Kidney (tissue), 14 donors: ENCODE measurements around the gene ULK4. TPM values are rescaled to one million over a fixed set of nuclear protein-coding genes. Genes with fewer than 3 reads are reported as not detected.

ENCODE experiments used
- DNase-seq, 5 donors: peaks; one replicate each; pipeline ENCODE4 v3.0.0-alpha.2; 2013 to 2020
- FAIRE-seq: peaks from 2 replicates; lab custom pipeline; 2012; peaks lifted over from hg19 to GRCh38; lab: Jason Lieb, UNC
- H3K27ac ChIP-seq, 2 donors: one replicate each; pipeline ENCODE4 v1.7.0; 2013; ENCODE audit warnings: low read depth in 2 of 2, low read length in 2 of 2, inconsistent platforms in 1 of 2
- H3K27me3 ChIP-seq: one replicate; pipeline ENCODE4 v1.7.1; 2013; ENCODE audit warnings: low read length, inconsistent platforms; ENCODE audit not compliant: control insufficient read depth, insufficient read depth
- H3K36me3 ChIP-seq, 3 donors: one replicate each; pipeline versions ENCODE4 v1.7.0 to v1.7.1; 2013; ENCODE audit warnings: low read length in 3 of 3, control low read depth in 1 of 3, inconsistent platforms in 1 of 3; ENCODE audit not compliant: insufficient read depth in 3 of 3, control insufficient read depth in 2 of 3
- H3K4me1 ChIP-seq, 3 donors: one replicate each; pipeline versions ENCODE4 v1.7.0 to v1.7.1; 2013; ENCODE audit warnings: low read length in 3 of 3, inconsistent platforms in 1 of 3, low read depth in 1 of 3; ENCODE audit not compliant: control insufficient read depth in 2 of 3, insufficient read depth in 2 of 3
- H3K4me3 ChIP-seq, 3 donors: one replicate each; pipeline versions ENCODE4 v1.7.0 to v1.8.1; 2013; ENCODE audit warnings: low read length in 3 of 3, control low read depth in 1 of 3, inconsistent platforms in 1 of 3
- H3K9ac ChIP-seq, 3 donors: one replicate each; pipeline versions ENCODE4 v1.7.0 to v1.7.1; 2013; ENCODE audit warnings: low read length in 3 of 3, control low read depth in 1 of 3, inconsistent platforms in 1 of 3
- H3K9me3 ChIP-seq, 3 donors: one replicate each; pipeline versions ENCODE4 v1.7.0 to v1.7.1; 2013; ENCODE audit warnings: low read length in 3 of 3, control low read depth in 1 of 3, inconsistent platforms in 1 of 3; ENCODE audit not compliant: control insufficient read depth in 2 of 3, insufficient read depth in 1 of 3
- CTCF ChIP-seq: IDR thresholded peaks from 3 replicates; pipeline ENCODE4 v1.5.1; 2012; ENCODE audit warnings: mild to moderate bottlenecking, moderate library complexity, borderline replicate concordance; ENCODE audit not compliant: insufficient read depth; ENCODE audit errors: extremely low read depth
- intact Hi-C: fragments of 100-400 bp; cut with DNase I; formaldehyde crosslinking; loops from one replicate; pipeline ENCODE4 v1.11.1; 2022
- polyA plus RNA-seq: library from polyadenylated mRNA; stranded (reverse); fragments of 350-450 nt; fragmentation: Illumina TruSeq; extraction: RNeasy Lipid Tissue Mini Kit (QIAGEN cat#74804); gene quantifications from one replicate; pipeline ENCODE4 v1.2.3, GENCODE V29; 2014; ENCODE audit warnings: low read depth, low replicate concordance; ENCODE audit not compliant: insufficient read depth
- total RNA-seq: library from RNA; stranded (reverse); fragmentation: NEBNext Ultra II Directional; extraction: Animal tissue kit (Norgen Biotek cat#: 25700); gene quantifications from one replicate; pipeline ENCODE4 v1.2.1, GENCODE V29; 2021
- donor health status: control.
- donor health status: control.
- donor health status: control.
- donor health status: control.
- donor health status: control.
- donor health status: DM: yes; HTN: yes; CAD: no.
- donor health status: Normal renal cell carcinoma (clear cell type).

The ULK4 gene
- total and polyA plus RNA-seq, 2 donors from 2014 or later = 4.6 to 20.5 TPM

- no peak for FAIRE-seq
- intact Hi-C loops = no loop called here
Measured at GRCh38 chr3:41265011-41265545, 696.8 kb downstream of the ULK4 start.

GRCh38 chr3:41260063-41260450 lies 701.8 kb downstream of the ULK4 start:
- no peak overlapping the region for H3K4me3 ChIP-seq
- no peak overlapping the region for H3K9ac ChIP-seq
- H3K9me3 ChIP-seq = no peaks in the 10 kb centered on the region
- TF ChIP-seq CTCF = no peak
- H3K4me1 ChIP-seq = no peaks in the 10 kb centered on the region
- no peak for DNase-seq
- H3K36me3 ChIP-seq = no peaks in the 10 kb centered on the region
- no peak for FAIRE-seq
- no peaks in the 10 kb centered on the region for H3K27me3 ChIP-seq
- no peak overlapping the region for H3K27ac ChIP-seq
- intact Hi-C loops = no loop called here

More at GRCh38 chr3:41265011-41265545, 696.8 kb downstream of the ULK4 start:
- H3K27me3 ChIP-seq = no peaks in the 10 kb centered on the region
- no peaks in the 10 kb centered on the region for H3K36me3 ChIP-seq
- H3K9me3 ChIP-seq = no peaks in the 10 kb centered on the region
- no peak overlapping the region for H3K4me3 ChIP-seq
- no peak overlapping the region for H3K9ac ChIP-seq
- no peak for DNase-seq
- H3K27ac ChIP-seq = no peak overlapping the region
- H3K4me1 ChIP-seq = no peaks in the 10 kb centered on the region
- no peak for TF ChIP-seq CTCF

GRCh38 chr3:41259449-41260062 lies 702.3 kb downstream of the ULK4 start:
- no peak overlapping the region for H3K27ac ChIP-seq
- no peaks in the 10 kb centered on the region for H3K27me3 ChIP-seq
- DNase-seq (no peak), FAIRE-seq (no peak)
- H3K4me1 ChIP-seq = no peaks in the 10 kb centered on the region
- no peak for TF ChIP-seq CTCF
- no peak overlapping the region for H3K9ac ChIP-seq
- no peaks in the 10 kb centered on the region for H3K36me3 ChIP-seq
- H3K4me3 ChIP-seq = no peak overlapping the region
- intact Hi-C loops = no loop called here
- no peaks in the 10 kb centered on the region for H3K9me3 ChIP-seq
